Smooth muscle cell (in vitro differentiated cells): ENCODE data around the gene RNF31. TPM values are rescaled to one million over a fixed set of nuclear protein-coding genes. Genes with fewer than 3 reads are reported as not detected.

Experiments used
- DNase-seq: peaks from one replicate; lab custom pipeline; 2025; ENCODE audit not compliant: unreplicated experiment; lab: John Stamatoyannopoulos, UW
- H2AFZ ChIP-seq: fragments of 200-600 bp; sonication (generic); 2 replicates; pipeline ENCODE4 v1.6.0; 2016; ENCODE audit warnings: antibody characterized with exemption, low read depth, mild to moderate bottlenecking
- H3F3A ChIP-seq: fragments of 200-600 bp; sonication (generic); 2 replicates; pipeline ENCODE4 v1.6.0; 2017; ENCODE audit warnings: antibody characterized with exemption, low read depth
- H3K27ac ChIP-seq: fragments of 200-600 bp; sonication (generic); 2 replicates; pipeline ENCODE4 v1.5.1; 2016; ENCODE audit warnings: low read depth, mild to moderate bottlenecking
- H3K27me3 ChIP-seq: fragments of 200-600 bp; sonication (generic); 2 replicates; pipeline ENCODE4 v1.6.1; 2016; ENCODE audit warnings: low read depth, mild to moderate bottlenecking
- H3K36me3 ChIP-seq: fragments of 200-600 bp; sonication (generic); 2 replicates; pipeline ENCODE4 v1.5.1; 2016; ENCODE audit warnings: low read depth
- H3K4me1 ChIP-seq: fragments of 200-600 bp; sonication (generic); 2 replicates; pipeline ENCODE4 v1.5.1; 2016; ENCODE audit warnings: low read depth
- H3K4me2 ChIP-seq: fragments of 200-600 bp; sonication (generic); 2 replicates; pipeline ENCODE4 v1.6.0; 2016; ENCODE audit warnings: mild to moderate bottlenecking
- H3K4me3 ChIP-seq: fragments of 200-600 bp; sonication (generic); 2 replicates; pipeline ENCODE4 v1.5.1; 2016; ENCODE audit warnings: mild to moderate bottlenecking
- H3K79me2 ChIP-seq: fragments of 200-600 bp; sonication (generic); 2 replicates; pipeline ENCODE4 v1.6.0; 2016; ENCODE audit warnings: low read depth, mild to moderate bottlenecking
- H3K9ac ChIP-seq: fragments of 200-600 bp; sonication (generic); 2 replicates; pipeline ENCODE4 v1.6.0; 2016; ENCODE audit warnings: low read depth
- H3K9me3 ChIP-seq: fragments of 200-600 bp; sonication (generic); replicated peaks from 2 replicates; pipeline ENCODE4 v1.5.1; 2016; ENCODE audit warnings: low read depth
- H4K20me1 ChIP-seq: fragments of 200-600 bp; sonication (generic); 2 replicates; pipeline ENCODE4 v1.6.0; 2016; ENCODE audit warnings: low read depth
- WGBS: methylation state at CpG from one replicate; pipeline ENCODE4 v1.1.7; 2016; ENCODE audit warnings: low lambda C conversion rate; 5-methylcytosine and 5-hydroxymethylcytosine counted together
- polyA plus RNA-seq: library from polyadenylated mRNA; unstranded; fragments of >200 nt; fragmentation: Nextera tagmentation; extraction: Ambion mirVana; gene quantifications from 2 replicates; pipeline ENCODE4 v1.2.1, GENCODE V29; 2016
- total RNA-seq: library from RNA; depleted of rRNA; stranded (reverse); fragments of >200 nt; gene quantifications from 2 replicates; pipeline ENCODE4 v1.2.3, GENCODE V29; 2014
- TF ChIP-seq, protein P1 (sequence below): fragments of 200-600 bp; sonication (generic); IDR thresholded peaks from 2 replicates; pipeline ENCODE4 v1.5.1; 2017; ENCODE audit warnings: borderline replicate concordance, mild to moderate bottlenecking, antibody characterized with exemption; ENCODE audit not compliant: insufficient read depth, poor library complexity, severe bottlenecking

The RNF31 gene
- total and polyA plus RNA-seq, 2 experiments from 2014 or later: 25.4 to 74.8 TPM

GRCh38 chr14:24164518-24164991 is 17.3 kb downstream of the RNF31 start:
- no peaks in the 10 kb centered on the region for H3K36me3 ChIP-seq
- H2AFZ ChIP-seq: no peak overlapping the region
- no peaks in the 10 kb centered on the region for H3K9me3 ChIP-seq
- no peak overlapping the region for H3K4me3 ChIP-seq
- H3K4me2 ChIP-seq: no peak overlapping the region
- peaks cover 14% of the 10 kb centered on the region for H3K79me2 ChIP-seq
- no peaks in the 10 kb centered on the region for H3K27me3 ChIP-seq
- no peaks in the 10 kb centered on the region for H4K20me1 ChIP-seq
- 96% methylated on average over 14 of the region's 14 CpGs for WGBS
- DNase-seq: no peak
- H3K9ac ChIP-seq: no peak overlapping the region
- H3K27ac ChIP-seq: no peak overlapping the region
- peaks cover 7% of the 10 kb centered on the region for H3K4me1 ChIP-seq
- peaks cover 7% of the 10 kb centered on the region for H3F3A ChIP-seq
- TF ChIP-seq, protein P1, sequence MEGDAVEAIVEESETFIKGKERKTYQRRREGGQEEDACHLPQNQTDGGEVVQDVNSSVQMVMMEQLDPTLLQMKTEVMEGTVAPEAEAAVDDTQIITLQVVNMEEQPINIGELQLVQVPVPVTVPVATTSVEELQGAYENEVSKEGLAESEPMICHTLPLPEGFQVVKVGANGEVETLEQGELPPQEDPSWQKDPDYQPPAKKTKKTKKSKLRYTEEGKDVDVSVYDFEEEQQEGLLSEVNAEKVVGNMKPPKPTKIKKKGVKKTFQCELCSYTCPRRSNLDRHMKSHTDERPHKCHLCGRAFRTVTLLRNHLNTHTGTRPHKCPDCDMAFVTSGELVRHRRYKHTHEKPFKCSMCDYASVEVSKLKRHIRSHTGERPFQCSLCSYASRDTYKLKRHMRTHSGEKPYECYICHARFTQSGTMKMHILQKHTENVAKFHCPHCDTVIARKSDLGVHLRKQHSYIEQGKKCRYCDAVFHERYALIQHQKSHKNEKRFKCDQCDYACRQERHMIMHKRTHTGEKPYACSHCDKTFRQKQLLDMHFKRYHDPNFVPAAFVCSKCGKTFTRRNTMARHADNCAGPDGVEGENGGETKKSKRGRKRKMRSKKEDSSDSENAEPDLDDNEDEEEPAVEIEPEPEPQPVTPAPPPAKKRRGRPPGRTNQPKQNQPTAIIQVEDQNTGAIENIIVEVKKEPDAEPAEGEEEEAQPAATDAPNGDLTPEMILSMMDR: no peak

DNA sequence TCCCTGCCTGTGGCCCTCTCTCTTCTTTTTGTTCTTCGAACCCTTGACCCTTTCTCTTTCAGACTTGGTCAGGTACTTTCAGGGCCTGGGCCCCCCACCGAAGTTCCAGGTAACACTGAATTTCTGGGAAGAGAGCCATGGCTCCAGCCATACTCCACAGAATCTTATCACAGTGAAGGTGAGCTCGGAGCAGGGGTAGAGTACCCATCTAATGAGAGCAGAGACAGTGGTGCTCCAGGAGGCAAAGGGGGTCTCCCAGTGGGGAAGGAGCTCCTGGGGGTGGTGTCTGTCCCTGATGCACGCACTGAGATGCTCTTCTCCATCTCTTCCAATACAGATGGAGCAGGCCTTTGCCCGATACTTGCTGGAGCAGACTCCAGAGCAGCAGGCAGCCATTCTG is 18.5 kb downstream of the RNF31 start:
- Histone ChIP-seq H3F3A (peaks cover under 1% of the 10 kb centered on the region), H3K27me3 (no peaks in the 10 kb centered on the region), H3K4me3 (no peak overlapping the region), H3K9me3 (no peaks in the 10 kb centered on the region), H4K20me1 (no peaks in the 10 kb centered on the region), H3K36me3 (no peaks in the 10 kb centered on the region), H3K9ac (no peak overlapping the region), H3K4me1 (peaks cover 7% of the 10 kb centered on the region), H3K27ac (no peak overlapping the region), H3K4me2 (no peak overlapping the region), H2AFZ (no peak overlapping the region), H3K79me2 (peaks cover 14% of the 10 kb centered on the region)
- TF ChIP-seq, protein P1: no peak
- no peak for DNase-seq
- WGBS: over 99% methylated on average over 5 of the region's 5 CpGs

- Histone ChIP-seq H4K20me1 (no peaks in the 10 kb centered on the region), H3K9ac (no peak overlapping the region), H3K79me2 (no peaks in the 10 kb centered on the region), H3K4me1 (peaks cover 9% of the 10 kb centered on the region), H3K27me3 (no peaks in the 10 kb centered on the region), H3K4me3 (no peak overlapping the region), H3K27ac (no peak overlapping the region), H3K9me3 (no peaks in the 10 kb centered on the region), H3K36me3 (no peaks in the 10 kb centered on the region), H3F3A (no peaks in the 10 kb centered on the region), H3K4me2 (no peak overlapping the region), H2AFZ (no peak overlapping the region)
- DNase-seq: no peak
- TF ChIP-seq, protein P1: no peak
- WGBS: 100% methylated on average over 3 of the region's 3 CpGs
Observed at GRCh38 chr14:24167469-24168114, 20.3 kb downstream of the RNF31 start.
